Regular cardiac myocyte (primary cell): Measurements from ENCODE around the gene CRLF1. TPM values are rescaled to one million over a fixed set of nuclear protein-coding genes. Genes with fewer than 3 reads are reported as not detected.

Experiments
- total RNA-seq: library from RNA; depleted of rRNA; stranded (reverse); fragments of >200 nt; gene quantifications from 2 replicates; pipeline ENCODE4 v1.2.3, GENCODE V29; 2014

CRLF1 gene
- 19.7 TPM in 2 replicates for total RNA-seq

GRCh38 chr19:18606281-18607225 is at the start of gene CRLF1:
Gene CRLF1 (minus strand): TSS chr19:18606799. CDS start chr19:18606656, 143 bp downstream.

GRCh38 chr19:18636969-18637629 is 30.5 kb upstream of the CRLF1 start, which contains the start of gene KLHL26:
Gene KLHL26 (plus strand): TSS chr19:18637028. CDS start chr19:18637055, 27 bp downstream.

GRCh38 chr19:18612772-18613588 is 6.4 kb upstream of the CRLF1 start, which contains the start of gene TMEM59L:
Gene TMEM59L (plus strand): TSS chr19:18612870. CDS start chr19:18612959, 89 bp downstream.

GRCh38 chr19:18588611-18589379 is 17.8 kb downstream of the CRLF1 start, which contains the start of gene REX1BD:
Gene REX1BD (plus strand): TSS chr19:18588798. CDS start chr19:18588802, 4 bp downstream.

GRCh38 chr19:18571564-18572344 is 34.8 kb downstream of the CRLF1 start, which contains the start of gene UBA52:
Gene UBA52 (plus strand): TSS chr19:18571857. CDS start chr19:18573301, 1,444 bp downstream.

GRCh38 chr19:18557411-18558201 is 49.0 kb downstream of the CRLF1 start, which contains the start of gene KXD1:
Gene KXD1 (plus strand): TSS chr19:18557870. CDS start chr19:18562057, 4,187 bp downstream.

Other genes with a start within 250 kb of the CRLF1 start
- gene GDF15, start 220.6 kb downstream of the CRLF1 start, total RNA-seq: 57.1 and 243 TPM in 2 replicates
- under 0.01 TPM in 1 of 2 replicates, not detected in the other for gene LRRC25, start 209.2 kb downstream of the CRLF1 start, total RNA-seq
- gene SSBP4, start 187.4 kb downstream of the CRLF1 start, total RNA-seq: 67.7 and 68.1 TPM in 2 replicates
- 10.7 and 17.8 TPM in 2 replicates for gene ISYNA1, start 168.7 kb downstream of the CRLF1 start, total RNA-seq
- gene ELL, start 84.7 kb downstream of the CRLF1 start, total RNA-seq: 13.6 and 15.8 TPM in 2 replicates
- 207 and 320 TPM in 2 replicates for gene FKBP8, start 63.2 kb downstream of the CRLF1 start, total RNA-seq
- 58.6 and 106 TPM in 2 replicates for gene KXD1, start 48.9 kb downstream of the CRLF1 start, total RNA-seq
- 565 and 821 TPM in 2 replicates for gene UBA52, start 34.9 kb downstream of the CRLF1 start, total RNA-seq
- gene REX1BD, start 18.0 kb downstream of the CRLF1 start, total RNA-seq: 47.6 and 64.8 TPM in 2 replicates
- gene TMEM59L, start 6.1 kb upstream of the CRLF1 start, total RNA-seq: 0.96 and 1.4 TPM in 2 replicates
- 4.0 and 4.2 TPM in 2 replicates for gene KLHL26, start 30.2 kb upstream of the CRLF1 start, total RNA-seq
- 1.2 and 2.0 TPM in 2 replicates for gene CRTC1, start 76.9 kb upstream of the CRLF1 start, total RNA-seq
- 0.28 and 0.77 TPM in 2 replicates for gene COMP, start 184.5 kb upstream of the CRLF1 start, total RNA-seq
- gene UPF1, start 225.2 kb upstream of the CRLF1 start, total RNA-seq: 55.0 and 65.4 TPM in 2 replicates